ENCODE results near the gene FBXO3.

Gene FBXO3

GRCh38 chr11:33706966-33707365 is 67.4 kb downstream of the FBXO3 start:
- no peak for DNase-seq (ENCODE audit: low spot score)
- Histone ChIP-seq H3K4me3 (no peak overlapping the region), H3K27ac (peak overlapping the region in 1 of 2 donors; percentile 63)
- TF ChIP-seq, protein P1, sequence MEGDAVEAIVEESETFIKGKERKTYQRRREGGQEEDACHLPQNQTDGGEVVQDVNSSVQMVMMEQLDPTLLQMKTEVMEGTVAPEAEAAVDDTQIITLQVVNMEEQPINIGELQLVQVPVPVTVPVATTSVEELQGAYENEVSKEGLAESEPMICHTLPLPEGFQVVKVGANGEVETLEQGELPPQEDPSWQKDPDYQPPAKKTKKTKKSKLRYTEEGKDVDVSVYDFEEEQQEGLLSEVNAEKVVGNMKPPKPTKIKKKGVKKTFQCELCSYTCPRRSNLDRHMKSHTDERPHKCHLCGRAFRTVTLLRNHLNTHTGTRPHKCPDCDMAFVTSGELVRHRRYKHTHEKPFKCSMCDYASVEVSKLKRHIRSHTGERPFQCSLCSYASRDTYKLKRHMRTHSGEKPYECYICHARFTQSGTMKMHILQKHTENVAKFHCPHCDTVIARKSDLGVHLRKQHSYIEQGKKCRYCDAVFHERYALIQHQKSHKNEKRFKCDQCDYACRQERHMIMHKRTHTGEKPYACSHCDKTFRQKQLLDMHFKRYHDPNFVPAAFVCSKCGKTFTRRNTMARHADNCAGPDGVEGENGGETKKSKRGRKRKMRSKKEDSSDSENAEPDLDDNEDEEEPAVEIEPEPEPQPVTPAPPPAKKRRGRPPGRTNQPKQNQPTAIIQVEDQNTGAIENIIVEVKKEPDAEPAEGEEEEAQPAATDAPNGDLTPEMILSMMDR (IDR thresholded peaks at IDR 0.05) = no peak

DNA sequence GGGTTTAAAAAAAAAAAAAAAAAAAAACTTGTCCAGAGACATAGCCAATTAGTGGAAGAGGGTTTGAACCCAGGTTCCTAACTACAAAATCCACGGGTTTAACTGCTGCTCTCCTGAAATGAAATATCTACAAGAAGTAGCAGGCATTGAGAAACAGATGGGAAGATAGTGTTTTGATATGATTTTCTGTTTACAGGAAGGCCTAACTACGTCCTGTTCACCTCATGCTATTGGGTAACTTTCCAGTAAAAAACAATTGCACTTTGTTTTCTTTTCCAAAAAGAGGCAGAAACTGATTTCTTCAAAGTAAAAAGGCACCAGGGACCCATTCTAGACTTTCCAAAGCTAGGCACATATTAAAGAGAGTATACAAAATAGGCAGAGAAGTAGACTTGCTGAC is 67.8 kb downstream of the FBXO3 start:
- TF ChIP-seq, protein P1 (IDR thresholded peaks at IDR 0.05) = no peak
- DNase-seq (ENCODE audit: low spot score) = no peak
- Histone ChIP-seq H3K4me3 (no peak overlapping the region), H3K27ac (peak overlapping the region in 1 of 2 donors; percentile 63)

DNA sequence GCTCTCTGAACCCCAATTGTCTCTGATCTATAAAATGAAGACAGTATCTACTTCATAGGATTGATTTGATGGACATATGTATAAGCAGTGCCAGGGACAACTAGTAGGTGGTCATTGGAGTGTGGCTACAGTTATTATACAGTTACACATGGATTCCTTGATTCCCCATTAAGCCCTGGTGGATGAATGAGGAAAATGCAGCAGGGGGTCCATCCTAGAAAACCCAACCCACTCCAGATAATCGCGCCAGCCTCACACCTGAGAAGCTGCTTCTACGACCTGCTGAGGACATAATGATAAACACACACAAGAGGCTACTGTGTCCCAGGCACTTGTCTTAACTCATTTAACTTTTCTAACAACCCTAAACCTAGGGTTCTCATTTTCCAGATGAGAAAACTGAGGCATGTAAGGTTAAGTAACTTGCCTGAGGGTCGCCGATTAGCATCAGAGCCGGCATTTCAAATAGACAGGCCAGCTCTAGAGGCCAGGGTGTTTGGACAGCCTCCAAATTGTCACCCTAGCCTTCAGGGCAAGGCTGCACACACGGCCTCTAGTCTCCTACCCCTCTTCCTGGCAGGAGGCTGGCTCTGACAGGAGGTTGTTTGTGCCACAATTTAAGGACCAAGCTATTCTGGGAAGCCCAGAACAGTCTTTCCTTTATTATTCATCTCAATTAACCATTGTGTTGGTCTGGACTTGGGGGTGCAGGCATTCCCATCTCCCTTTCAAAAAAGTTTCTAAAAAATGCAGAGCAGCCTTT is 69.9 kb downstream of the FBXO3 start:
- no peak for DNase-seq (ENCODE audit: low spot score)
- TF ChIP-seq, protein P1 (IDR thresholded peaks at IDR 0.05) = no peak
- Histone ChIP-seq H3K4me3 (no peak overlapping the region), H3K27ac (peak overlapping the region in 1 of 2 donors; percentile 76)

DNA sequence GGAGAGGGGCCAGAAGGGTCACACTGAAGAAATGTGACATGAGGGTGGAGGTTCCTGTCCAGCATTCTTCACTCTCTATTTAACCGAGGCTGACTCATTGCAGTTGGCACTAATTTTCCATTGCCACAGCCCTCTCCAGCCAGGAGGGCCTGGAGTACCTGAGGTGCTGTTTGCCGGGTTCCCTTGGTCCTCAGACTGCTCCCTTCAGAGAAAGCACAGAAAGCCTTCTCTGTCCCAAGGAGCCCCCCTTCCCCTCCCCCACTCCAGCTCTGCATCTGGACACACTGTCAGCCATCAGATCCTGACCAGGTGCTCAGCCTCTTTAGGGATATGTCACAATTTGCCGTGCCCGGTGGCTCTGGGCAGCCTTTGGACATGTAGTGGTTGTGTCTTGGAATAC is 70.5 kb downstream of the FBXO3 start:
- Histone ChIP-seq H3K27ac (peak overlapping the region in 1 of 2 donors; percentile 76), H3K4me3 (no peak overlapping the region)
- DNase-seq (ENCODE audit: low spot score) = no peak
- TF ChIP-seq, protein P1 (IDR thresholded peaks at IDR 0.05) = no peak

DNA sequence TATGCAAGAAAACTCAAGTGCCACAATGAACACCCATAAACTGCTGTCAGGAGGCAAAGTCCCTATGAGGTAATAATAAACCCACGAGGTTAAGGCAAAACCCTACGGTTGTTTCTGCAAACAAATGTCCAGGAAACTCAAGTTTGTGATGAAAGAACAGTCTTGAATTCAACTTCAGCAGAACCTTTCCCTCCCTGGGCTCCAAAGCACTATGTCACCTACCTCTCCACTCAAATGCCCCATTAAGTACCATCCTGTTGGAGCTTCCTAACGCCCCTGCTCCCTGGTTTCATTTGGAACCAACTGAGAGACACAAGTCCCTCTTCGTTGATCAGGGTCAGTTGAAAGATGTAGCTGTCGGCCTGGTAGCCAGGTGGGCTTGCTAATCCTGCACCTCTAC is 71.1 kb downstream of the FBXO3 start:
- no peak for DNase-seq (ENCODE audit: low spot score)
- H3K4me3 ChIP-seq = no peak overlapping the region
- TF ChIP-seq, protein P1 (IDR thresholded peaks at IDR 0.05) = no peak
- H3K27ac ChIP-seq = peak overlapping the region in 1 of 2 donors; percentile 76

GRCh38 chr11:33701302-33702230 is 72.8 kb downstream of the FBXO3 start:
- peak overlapping the region; percentile 45 to 75 for H3K27ac ChIP-seq
- TF ChIP-seq, protein P1 (IDR thresholded peaks at IDR 0.05) = no peak
- H3K4me3 ChIP-seq = peak overlapping the region; percentile 66
- no peak for DNase-seq (ENCODE audit: low spot score)
